Measurements from ENCODE around the gene HDDC3. TPM values are rescaled to one million over a fixed set of nuclear protein-coding genes. Genes with fewer than 3 reads are reported as not detected.
A peak's percentile ranks its signal among the peaks of the same experiment; 100 is the strongest.

HDDC3 gene
- total and polyA plus RNA-seq, 9 of the 15 experiments (the other 6 are each of a cell fraction or from before 2014, with no cell fraction given): 14.9 to 55.8 (median 36.9) TPM

- TF ChIP-seq DEAF1 (CRISPR knock-in tag; IDR thresholded peaks at IDR 0.05) (0 out of 2 replicates have a peak, but pooled peaks have one; percentile 6), LARP7 (IDR thresholded peaks at IDR 0.05) (no peak), RBM17 (IDR thresholded peaks at IDR 0.05; ENCODE audit: borderline replicate concordance, low read depth, low read length) (no peak), ZNF583 (CRISPR knock-in tag; IDR thresholded peaks at IDR 0.05) (0 out of 2 replicates have a peak, but pooled peaks have one; percentile 7), MAZ (CRISPR knock-in tag; conservative IDR thresholded peaks at IDR 0.05 in 1 of 2, IDR thresholded peaks at IDR 0.05 in 1 of 2) (peak; percentile 13 to 58; a peak in 2 of 4 replicates), ZNF232 (CRISPR knock-in tag; IDR thresholded peaks at IDR 0.05) (0 out of 2 replicates have a peak, but pooled peaks have one; percentile 27), ZFP91 (CRISPR knock-in tag; IDR thresholded peaks at IDR 0.05) (no peak), TFE3 (CRISPR knock-in tag; IDR thresholded peaks at IDR 0.05) (no peak), COPS2 (conservative IDR thresholded peaks at IDR 0.05) (no peak), ZNF696 (CRISPR knock-in tag; conservative IDR thresholded peaks at IDR 0.05) (no peak), ZBTB49 (CRISPR knock-in tag; IDR thresholded peaks at IDR 0.05; ENCODE audit: borderline replicate concordance) (no peak), RBM34 (IDR thresholded peaks at IDR 0.05; ENCODE audit: borderline replicate concordance, insufficient read depth, low read length) (no peak), THRAP3 (IDR thresholded peaks at IDR 0.05; ENCODE audit: borderline replicate concordance) (peak; percentile 49; the same call in 1 of the 2 replicates), SRF (CRISPR knock-in tag; IDR thresholded peaks at IDR 0.05) (no peak), ZNF12 (CRISPR knock-in tag; IDR thresholded peaks at IDR 0.05) (no peak), BHLHE40 (IDR thresholded peaks at IDR 0.05; ENCODE audit: low read length) (peak; percentile 17; the same call in 1 of the 2 replicates), CBX1 (IDR thresholded peaks at IDR 0.05; ENCODE audit: low read depth) (no peak; the same call in 1 of the 2 replicates), HNRNPLL (IDR thresholded peaks at IDR 0.05; ENCODE audit: low read depth, low read length, poor library complexity, severe bottlenecking) (peak; percentile 64), STAG1 (CRISPR knock-in tag; IDR thresholded peaks at IDR 0.05; ENCODE audit: borderline replicate concordance) (no peak), ZNF778 (CRISPR knock-in tag; IDR thresholded peaks at IDR 0.05) (no peak), MCM2 (IDR thresholded peaks at IDR 0.05; ENCODE audit: low read depth) (no peak)
Observed at GRCh38 chr15:90902040-90902839, 30.1 kb downstream of the HDDC3 start (continued).
